HTR-8/SVneo (cell line): Measurements from ENCODE around the gene NHP2.
"Not testable (repeated sequence)": the region's sequence is repeated elsewhere in the genome, so short reads cannot be mapped to it uniquely, and the experiment has no call there.

Experiments used
- DNase-seq: peaks from one replicate; pipeline ENCODE4 v3.0.0; 2011; ENCODE audit warnings: low spot score, mixed read lengths; ENCODE audit not compliant: insufficient read length
- FAIRE-seq: peaks from 2 replicates; lab custom pipeline; 2011; peaks lifted over from hg19 to GRCh38; lab: Jason Lieb, UNC

NHP2 gene

DNA sequence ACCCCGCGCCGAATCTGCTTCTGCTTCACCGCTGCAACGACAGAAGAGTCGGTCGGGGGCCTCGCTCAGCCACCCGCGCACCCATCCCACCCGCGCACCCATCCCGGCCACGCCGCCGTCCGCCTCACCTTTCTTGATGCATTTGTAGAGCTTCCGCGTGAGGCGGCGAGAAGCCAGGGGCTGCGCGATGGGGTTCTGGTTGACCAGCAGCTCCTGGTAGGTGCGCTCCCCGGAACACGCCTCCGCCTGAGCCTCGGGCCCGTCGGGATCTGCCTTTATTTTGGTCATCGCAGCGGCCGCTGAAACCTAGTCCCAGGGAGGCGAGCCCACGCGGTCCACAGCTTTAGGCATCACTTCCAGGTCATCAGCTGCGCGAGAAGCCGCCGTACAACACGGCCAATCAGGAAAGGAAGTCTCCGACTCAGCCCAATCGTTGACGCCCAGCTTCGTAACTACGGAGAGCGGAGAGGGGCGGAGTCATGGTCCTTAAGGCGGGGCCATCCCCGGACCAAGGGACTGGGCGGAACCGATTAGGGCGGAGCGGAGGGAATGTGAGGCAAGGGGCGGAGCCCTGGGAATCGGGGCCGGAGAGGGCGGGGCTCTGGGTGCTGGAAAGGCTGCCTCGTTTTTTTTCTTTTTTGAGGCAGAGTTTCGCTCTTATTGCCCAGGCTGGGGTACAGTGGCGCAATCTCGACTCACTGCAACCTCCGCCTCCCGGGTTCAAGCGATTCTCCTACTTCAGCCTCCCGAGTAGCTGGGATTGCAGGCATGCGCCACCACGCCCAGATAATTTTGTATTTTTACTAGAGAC, at the start of gene NHP2:
Gene NHP2 (minus strand): TSS at position 356 of the 811 bp plus-strand sequence. CDS start 68 bp downstream, at position 288.
- FAIRE-seq = peak; percentile 93
- DNase-seq = peak; percentile 97

DNA sequence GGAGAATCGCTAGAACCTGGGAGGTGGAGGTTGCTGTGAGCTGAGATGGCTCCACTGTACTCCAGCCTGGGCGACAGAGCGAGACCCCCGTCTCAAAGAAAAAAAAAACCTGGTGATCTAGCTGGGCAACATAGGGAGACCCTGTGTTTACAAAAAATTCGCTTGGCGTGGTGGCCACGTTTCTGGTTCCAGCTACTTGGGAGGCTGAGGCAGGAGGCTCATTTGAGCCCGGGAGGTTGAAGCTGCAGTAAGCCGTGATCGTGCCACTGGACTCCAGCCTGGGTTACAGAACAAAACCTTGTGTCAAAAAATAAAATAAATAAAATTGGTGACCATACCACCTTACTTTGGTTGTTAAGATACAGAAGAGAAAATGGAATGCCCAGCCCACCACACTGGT, 48.9 kb upstream of the NHP2 start:
- no peak for FAIRE-seq

DNA sequence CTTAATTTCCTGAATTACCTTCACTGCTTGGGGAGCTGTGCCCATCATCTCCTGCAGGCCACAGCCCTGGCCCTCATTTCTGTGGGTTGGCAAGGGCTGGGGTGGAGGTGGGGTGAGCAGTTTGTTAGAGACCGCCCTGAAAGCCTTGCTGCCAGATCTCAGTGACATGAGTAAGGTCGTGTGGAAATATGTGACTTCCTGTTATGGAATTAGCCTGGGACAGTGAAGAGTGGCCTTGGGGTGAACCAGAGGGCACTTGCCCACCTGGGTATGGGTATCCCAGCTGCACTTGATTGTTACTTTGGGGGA, 48.2 kb upstream of the NHP2 start:
- no peak for FAIRE-seq
- peak; percentile 36 for DNase-seq

More for the DNA sequence above, 48.9 kb upstream of the NHP2 start:
- no peak for DNase-seq

DNA sequence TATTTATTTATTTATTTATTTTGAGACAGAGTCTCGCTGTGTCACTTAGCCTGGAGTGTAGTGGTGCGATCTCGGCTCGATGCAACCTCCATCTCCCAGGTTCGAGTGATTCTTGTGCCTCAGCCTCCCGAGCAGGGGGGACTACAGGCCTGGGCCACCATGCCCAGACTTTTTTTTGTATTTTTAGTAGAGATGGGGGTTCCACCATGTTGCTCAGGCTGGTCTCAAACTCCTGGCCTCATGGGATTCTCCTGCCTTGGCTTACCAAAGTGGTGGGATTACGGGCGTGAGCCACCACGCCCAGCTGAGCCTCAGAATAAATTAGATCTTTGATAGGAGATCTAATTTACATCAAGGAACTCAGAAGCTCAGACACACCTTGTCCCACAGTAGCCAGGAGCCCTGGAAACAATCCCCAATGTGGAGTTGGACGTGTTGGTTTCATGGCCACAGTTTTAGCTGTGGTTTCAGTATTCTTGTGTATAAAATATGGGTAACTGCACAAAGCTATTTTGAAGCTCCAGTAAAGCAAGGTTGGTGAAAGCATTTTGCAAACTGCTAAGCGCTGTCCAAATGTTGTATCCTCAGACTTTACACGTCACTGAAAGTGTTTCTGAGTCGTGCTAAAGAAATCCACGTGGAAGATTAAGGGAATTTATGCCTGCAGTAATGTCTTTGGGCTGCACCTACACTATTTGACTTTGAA, 47.7 kb upstream of the NHP2 start:
- DNase-seq (no peak), FAIRE-seq (no peak)

DNA sequence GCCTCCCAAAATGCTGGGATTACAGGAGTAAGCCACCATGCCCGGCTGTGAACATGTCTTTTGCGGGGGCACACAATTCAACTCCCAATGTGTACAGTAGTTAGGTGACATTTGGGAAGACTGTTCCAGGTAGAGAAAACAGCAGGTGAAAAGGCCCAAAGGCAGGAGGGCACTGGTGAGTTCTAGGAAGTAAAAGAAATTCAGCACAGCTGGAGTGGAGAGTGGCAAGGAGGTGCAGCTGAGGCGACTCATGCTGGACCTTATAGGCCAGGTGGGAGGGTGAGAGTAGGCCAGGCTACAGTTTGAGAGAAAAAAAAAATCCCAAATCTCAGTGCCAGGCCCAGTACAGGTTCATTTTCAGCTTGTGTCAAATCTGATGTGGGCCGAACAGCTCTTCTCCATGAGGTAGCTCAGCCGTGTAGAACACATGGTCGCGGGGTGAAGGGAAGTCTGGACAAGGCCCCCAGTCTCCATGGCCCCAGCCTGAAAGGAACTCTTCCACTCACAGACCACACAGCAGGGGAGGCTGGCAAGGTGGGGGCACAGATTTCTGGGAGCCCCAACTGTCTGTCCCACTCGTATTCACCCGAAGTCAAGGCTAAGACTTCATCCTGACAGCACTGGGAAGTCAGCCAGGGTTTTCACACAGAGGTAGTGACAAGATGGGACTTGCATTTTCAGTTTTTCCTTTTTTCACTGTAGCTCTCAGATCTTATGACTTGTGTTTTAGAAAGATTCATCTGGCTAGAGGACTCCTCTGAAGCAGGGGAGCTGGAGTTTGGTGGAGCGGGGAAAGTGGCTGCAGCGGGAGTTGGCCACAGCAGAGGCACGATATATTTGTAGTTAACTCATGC, 46.1 kb upstream of the NHP2 start:
- FAIRE-seq (no peak), DNase-seq (no peak)

DNA sequence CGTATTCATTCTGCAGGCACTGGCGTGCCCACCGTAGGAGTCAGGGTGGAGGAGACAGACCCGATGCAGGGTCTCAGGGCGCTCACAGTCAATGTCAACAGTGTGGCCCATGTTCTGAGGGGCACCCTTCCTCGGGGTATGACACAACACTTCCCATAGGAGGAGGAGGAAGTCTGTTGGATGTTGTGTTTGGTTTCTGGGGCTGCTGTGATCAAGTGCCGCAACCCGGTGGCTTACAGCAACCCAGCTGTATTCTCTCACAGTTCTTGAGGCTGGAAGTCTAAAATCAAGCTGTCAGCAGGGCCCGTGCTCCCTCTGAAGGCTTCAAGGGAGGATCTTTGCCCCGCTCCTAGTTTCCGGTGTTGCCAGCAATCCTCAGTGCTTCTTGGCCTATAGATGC, 45.0 kb upstream of the NHP2 start:
- no peak for DNase-seq
- no peak for FAIRE-seq

DNA sequence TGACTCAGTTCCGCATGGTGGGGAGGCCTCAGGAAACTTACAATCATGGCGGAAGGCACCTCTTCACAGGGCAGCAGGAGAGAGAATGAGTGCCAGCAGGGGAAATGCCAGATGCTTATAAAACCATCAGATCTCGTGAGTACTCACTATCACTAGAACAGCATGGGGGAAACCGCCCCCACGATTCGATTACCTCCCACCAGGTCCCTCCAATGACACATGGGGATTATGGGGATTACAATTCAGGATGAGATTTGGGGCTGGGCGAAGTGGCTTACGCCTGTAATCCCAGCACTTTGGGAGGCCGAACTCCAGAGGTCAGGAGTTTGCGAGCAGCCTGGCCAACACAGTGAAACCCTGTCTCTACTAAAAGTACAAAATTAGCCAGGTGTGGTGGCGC, 44.5 kb upstream of the NHP2 start:
- FAIRE-seq, DNase-seq: not testable (repeated sequence)

DNA sequence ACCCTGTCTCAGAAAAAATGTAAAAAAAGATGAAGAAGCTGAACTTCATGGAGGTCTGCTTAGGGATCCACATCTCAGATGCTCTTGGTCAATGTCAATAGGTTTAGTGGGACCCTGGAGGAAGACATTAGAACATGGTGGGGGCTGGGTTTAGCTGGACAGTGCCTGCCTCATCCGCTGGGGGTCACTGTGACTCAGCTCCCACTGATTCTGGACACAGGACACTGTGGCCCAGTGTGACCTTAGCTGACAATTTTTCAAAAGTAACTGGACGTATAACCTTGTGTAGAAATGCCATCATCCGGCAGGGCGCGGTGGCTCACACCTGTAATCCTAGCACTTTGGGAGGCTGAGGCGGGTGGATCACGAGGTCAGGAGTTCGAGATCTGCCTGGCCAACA, 43.3 kb upstream of the NHP2 start:
- no peak for FAIRE-seq
- DNase-seq = no peak

DNA sequence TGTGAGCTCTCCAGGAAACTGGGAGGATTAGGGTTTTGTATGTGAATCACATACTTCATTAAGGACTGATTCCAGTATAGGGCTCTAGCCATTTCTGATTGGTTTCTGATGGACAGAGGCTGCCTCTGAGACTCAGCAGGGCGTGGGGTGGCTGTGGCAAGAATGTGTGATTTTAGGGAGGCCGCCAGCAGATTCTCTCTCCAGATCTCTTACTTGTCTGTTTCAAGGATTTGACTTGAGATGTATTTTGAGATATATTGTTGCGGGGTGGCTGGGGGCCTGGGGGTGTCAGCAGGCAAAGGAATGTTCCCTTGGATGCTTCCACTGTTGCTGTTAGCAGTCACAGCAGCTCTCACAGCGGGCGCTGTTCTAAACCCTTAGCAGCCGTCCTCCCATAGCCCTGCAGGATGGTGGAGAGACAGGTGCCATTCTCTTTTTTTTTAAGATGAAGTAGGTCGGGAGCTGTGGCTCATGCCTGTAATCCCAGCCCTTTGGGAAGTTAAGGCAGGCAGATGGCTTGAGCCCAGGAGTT, 42.7 kb upstream of the NHP2 start:
- FAIRE-seq (no peak), DNase-seq (no peak)

DNA sequence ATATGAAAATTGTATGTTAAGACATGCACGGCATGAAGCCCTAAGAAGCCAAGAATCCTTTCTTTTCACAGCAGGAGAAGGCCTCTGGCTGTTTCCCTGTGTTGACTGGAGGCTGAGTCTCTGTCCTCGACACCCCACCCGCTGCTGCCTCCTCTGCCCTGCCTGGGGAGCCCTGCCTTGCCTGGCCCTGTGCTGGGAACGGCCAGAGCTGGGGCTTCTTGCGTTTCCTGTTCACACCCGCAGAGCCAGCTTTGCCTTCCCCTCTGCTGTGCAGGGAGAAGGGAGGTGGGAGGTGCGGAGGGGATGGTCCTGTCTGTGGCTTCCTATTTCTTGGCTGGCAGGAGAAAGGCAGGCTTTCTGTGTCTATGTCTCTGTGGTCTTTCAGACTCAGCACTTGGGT, 40.3 kb upstream of the NHP2 start:
- no peak for FAIRE-seq
- DNase-seq = no peak

DNA sequence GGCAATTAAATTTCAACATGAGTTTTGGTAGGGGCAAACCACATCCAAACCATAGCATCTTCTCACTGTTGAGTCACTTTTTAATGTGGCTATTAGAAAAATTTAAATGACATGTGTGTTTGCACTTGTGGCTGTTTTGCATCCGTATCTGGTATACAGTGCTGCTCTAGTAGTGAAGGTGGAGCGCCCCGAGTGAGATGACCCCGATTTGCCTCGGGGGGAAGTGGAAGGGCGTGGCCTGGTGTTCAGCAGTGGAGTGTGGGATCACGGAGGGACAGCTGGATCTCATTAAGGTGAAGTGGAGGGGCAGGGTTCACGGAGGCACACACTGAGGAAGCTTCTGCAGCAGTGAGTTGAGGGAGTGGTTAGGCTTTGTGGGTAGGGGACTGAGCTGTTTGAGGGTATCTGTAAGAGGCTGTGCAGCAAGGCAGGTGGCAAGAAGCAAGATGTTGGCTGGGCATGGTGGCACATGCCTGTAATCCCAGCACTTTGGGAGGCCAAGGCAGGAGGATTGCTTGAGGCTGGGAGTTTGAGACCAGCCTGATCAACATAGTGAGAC, 39.6 kb upstream of the NHP2 start:
- FAIRE-seq (no peak), DNase-seq (no peak)

DNA sequence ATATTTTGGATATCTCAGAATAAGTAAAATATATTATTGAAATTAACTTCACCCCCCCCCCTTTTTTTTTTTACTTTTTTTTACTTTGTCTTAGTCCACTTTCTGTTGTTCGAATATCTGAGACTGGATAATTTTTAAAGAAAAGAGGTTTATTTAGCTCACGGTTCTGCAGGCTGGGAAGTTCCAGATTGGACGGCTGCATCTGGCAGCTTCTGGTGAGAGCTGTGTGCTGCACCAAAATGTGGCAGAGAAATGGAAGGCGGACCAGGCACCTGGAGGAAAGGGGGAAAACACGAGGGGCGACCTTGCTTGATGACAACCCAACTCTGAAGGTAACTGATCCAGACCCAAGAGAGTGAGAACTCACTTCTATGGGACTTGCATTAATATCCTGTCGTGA, 39.1 kb upstream of the NHP2 start:
- DNase-seq = no peak
- FAIRE-seq = no peak

DNA sequence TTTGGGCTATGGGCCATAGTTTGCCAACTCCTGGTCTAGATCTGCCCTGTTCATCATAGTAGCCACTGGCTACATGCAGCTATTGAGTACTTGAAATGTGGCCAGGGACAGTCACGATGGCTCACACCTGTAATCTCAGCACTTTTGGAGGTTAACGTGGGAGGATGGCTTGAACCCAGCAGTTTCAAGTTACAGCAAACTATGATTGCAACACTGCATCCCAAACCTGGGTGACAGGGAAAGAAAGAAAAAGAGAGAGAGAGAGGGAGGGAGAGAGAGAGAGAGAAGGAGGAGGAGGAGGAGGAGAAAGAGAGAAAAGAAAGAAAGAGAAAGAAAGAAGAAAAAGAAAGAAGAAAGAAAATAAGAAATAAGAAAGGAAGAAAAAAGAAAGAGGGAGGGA, 38.6 kb upstream of the NHP2 start:
- no peak for FAIRE-seq

DNA sequence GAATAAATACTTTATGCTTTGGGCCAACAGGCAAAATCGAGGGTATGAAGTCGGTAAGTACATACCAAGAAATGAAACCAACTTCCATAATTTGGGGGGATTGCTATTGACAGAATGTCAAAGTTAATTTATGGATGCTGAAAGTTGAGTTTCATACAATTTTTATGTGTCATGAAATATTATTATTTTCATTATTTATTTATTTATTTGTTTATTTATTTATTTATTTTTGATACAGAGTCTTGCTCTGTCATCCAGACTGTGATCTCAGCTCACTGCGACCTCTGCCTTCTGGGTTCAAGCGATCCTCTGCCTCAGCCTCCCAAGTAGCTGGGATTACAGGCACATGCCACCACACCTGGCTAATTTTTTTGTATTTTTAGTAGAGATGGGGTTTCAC, 38.0 kb upstream of the NHP2 start:
- FAIRE-seq (no peak), DNase-seq (no peak)

More for the DNA sequence above, 38.6 kb upstream of the NHP2 start:
- no peak for DNase-seq

DNA sequence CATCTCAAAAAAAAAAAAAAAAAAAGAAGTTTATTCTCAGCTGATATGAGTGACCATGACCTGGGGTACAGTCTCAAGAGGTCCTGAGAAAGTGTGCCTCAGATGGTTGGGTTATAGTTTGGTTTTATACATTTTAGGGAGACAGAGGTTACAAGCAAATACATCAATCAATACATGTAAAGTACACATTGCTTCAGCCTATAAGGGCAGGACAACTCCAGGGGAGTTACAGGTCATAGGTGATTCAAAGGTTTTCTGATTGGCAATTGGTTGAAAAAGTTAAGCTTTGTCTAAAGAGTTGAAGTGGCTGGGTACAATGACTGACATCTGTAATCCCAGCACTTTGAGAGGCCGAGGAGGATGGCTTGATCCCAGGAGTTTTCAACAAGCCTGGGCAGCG, 35.7 kb upstream of the NHP2 start:
- no peak for FAIRE-seq
- DNase-seq = no peak

DNA sequence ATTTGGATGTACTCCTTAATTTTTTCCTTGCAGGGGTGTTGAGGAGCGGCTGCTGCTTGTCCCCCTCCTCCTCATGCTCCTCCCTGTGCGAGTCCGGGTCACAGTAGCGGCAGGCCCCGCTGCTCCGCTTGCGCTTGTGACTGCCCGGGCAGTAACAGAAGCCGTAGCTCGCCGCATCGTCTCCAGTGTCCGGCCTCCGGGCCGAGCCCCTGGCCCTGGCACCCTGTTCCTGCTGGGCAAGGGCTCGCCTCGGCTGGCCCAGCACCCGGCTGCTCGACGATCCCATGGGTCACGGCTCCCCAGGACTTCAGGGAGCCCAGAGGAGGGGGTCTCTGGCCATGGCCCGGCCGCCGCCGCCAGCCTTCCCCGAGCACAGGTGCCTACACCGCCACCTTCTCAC, 33.3 kb upstream of the NHP2 start, which contains the start of gene GMCL2:
Gene GMCL2 (minus strand): TSS at position 358 of the 400 bp plus-strand sequence. CDS start 72 bp downstream, at position 286.
- no peak for FAIRE-seq

DNA sequence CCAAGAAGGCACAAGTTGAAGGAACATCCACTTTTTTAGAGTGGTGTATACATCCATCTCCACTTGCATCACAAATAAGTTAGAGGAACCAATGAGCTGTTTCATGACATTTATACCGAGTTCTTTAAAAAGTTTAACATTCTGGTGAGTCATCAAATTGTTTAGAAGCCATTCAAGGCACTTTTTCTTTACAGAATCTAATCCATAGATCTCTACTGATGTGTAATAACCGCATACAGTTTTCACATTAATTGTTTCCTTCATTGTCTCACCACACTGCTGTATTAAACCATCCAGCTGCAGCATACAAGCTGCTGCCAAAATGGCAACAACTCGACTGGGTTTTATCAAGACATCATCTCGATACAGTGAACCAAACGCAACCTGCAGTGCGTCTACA, 32.7 kb upstream of the NHP2 start:
- DNase-seq = no peak
- no peak for FAIRE-seq

More for the DNA sequence above, 33.3 kb upstream of the NHP2 start, which contains the start of gene GMCL2:
- no peak for DNase-seq

DNA sequence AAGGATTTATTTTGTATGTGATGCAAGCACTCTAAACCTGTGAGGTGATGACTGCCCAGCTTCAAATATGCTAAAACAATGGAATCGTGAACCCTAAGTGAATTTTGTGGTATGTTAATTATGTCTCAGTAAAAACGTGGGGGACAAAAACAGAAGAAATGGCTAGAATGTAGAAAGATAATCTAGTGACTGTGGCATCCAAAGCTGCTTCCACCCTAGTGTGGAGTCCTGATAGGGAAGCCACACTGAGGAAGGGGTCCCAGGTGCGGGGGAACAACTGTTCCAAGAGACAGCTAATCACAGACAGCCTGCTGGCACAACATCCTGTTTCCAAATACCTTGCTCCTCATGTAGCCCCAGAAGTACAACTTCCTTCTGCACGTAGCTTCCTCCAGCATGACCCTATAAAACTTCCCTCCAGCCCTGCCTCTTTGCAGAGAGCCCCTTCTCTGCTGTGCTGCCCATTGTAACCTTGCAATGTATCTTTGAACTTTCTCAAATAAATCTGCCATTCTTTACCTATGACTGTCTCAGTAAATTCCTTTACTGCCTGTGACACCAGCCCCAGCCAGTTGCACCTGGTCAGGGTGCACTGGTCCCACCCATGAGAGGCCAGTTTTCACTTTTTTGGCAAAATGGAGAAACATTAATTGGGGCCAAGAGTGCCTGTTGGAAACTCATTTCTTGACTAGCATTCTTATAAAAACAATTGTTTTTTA, 28.6 kb upstream of the NHP2 start:
- FAIRE-seq (no peak), DNase-seq (no peak)

DNA sequence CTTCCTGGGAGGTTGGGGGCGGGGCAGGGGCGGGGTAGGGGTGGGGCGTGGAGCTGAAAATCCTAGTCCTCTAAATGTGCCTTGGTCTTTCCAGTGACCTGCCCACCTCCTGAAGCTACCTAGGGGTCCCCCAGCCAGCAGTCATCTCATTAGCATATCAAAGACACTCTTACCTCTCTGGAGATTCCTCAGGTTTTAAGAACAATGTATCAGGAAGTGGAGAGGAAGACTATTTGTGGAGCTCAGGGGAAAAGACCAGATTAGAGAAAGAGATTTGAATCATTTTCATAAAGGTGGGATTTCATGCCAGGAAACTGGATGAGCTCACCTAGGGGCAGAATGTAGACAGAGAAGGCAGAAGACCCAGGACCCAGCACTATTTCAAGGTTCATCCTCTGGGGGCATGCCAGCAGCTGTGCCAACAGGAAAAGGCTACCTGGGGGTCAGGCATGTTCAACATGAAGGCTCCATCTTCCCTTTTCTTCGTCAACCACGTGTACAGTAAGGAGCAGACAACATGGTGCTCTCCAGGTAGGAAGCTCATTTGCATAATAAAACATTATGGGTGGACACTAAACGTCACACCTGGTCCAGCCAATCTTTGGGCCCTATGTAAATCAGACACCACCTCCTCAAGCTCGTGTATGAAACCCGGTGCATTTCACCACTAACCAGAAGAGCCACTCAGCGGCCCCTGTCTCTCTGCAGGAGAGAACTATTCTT, 26.6 kb upstream of the NHP2 start:
- FAIRE-seq (no peak), DNase-seq (no peak)
